Measurements from ENCODE around the gene ACSL4.
"Not testable (repeated sequence)": the region's sequence is repeated elsewhere in the genome, so short reads cannot be mapped to it uniquely, and the experiment has no call there.

GRCh38 chrX:109740896-109741295 is 7.8 kb upstream of the ACSL4 start:
- not testable (repeated sequence) for TF ChIP-seq CTCF (IDR thresholded peaks at IDR 0.05); SIN3A (IDR thresholded peaks at IDR 0.05; ENCODE audit: borderline replicate concordance, insufficient read depth, low read depth, low read length); POLR2AphosphoS5 (IDR thresholded peaks at IDR 0.05; ENCODE audit: low read depth, low read length)

All from Panc1 (cell line).